PC-9 (cell line): ENCODE data around the gene HIF1AN. TPM values are rescaled to one million over a fixed set of nuclear protein-coding genes. Genes with fewer than 3 reads are reported as not detected.

ENCODE experiments used
- BruUV-seq: library from RNA; stranded (reverse); fragments of 400-500 nt; replicated peaks from 2 replicates; lab custom pipeline; 2021; lab: Mats Ljungman, UMichigan
- CTCF ChIA-PET: fragments of 300-600 bp; sonication (Branson Sonifier 250); formaldehyde crosslinking; loops from one replicate; lab custom pipeline; 2022; ENCODE audit warnings: antibody characterized with exemption; lab: Charles Lee
- POLR2A ChIA-PET: fragments of 300-600 bp; sonication (Branson Sonifier 250); formaldehyde crosslinking; loops from one replicate; lab custom pipeline; 2022; ENCODE audit warnings: antibody characterized with exemption; ENCODE audit not compliant: unreplicated experiment; lab: Charles Lee
- DNase-seq, 2 experiments: peaks; one replicate each; pipeline versions ENCODE4 v3.0.0 to v3.0.0-alpha.2; 2015 to 2022; ENCODE audit warnings: mixed read lengths in 1 of 2
- H2AFZ ChIP-seq: fragments of 200-600 bp; sonication (generic); 2 replicates; pipeline ENCODE4 v1.8.1; 2017; ENCODE audit warnings: antibody characterized with exemption
- H3F3A ChIP-seq: fragments of 200-600 bp; sonication (generic); 2 replicates; pipeline ENCODE4 v1.8.1; 2017; ENCODE audit warnings: antibody characterized with exemption, mild to moderate bottlenecking, low read depth; ENCODE audit not compliant: insufficient read depth
- H3K27ac ChIP-seq: fragments of 200-600 bp; sonication (generic); 2 replicates; pipeline ENCODE4 v1.6.1; 2016; ENCODE audit warnings: mixed run types
- H3K27me3 ChIP-seq: fragments of 200-600 bp; sonication (generic); 2 replicates; pipeline ENCODE4 v1.6.1; 2016; ENCODE audit warnings: low read depth, mixed run types; ENCODE audit not compliant: insufficient read depth
- H3K36me3 ChIP-seq: fragments of 200-600 bp; sonication (generic); 2 replicates; pipeline ENCODE4 v1.6.1; 2016; ENCODE audit warnings: low read depth, mixed run types
- H3K4me1 ChIP-seq: fragments of 200-600 bp; sonication (generic); replicated peaks from 2 replicates; pipeline ENCODE4 v1.6.1; 2016; ENCODE audit warnings: mixed run types; ENCODE audit not compliant: insufficient read depth
- H3K4me2 ChIP-seq: fragments of 200-600 bp; sonication (generic); 2 replicates; pipeline ENCODE4 v1.6.1; 2017; ENCODE audit warnings: mixed run types
- H3K4me3 ChIP-seq: fragments of 200-600 bp; sonication (generic); 2 replicates; pipeline ENCODE4 v1.6.1; 2016; ENCODE audit warnings: mixed run types
- H3K79me2 ChIP-seq: fragments of 200-600 bp; sonication (generic); 2 replicates; pipeline ENCODE4 v1.6.1; 2017; ENCODE audit warnings: low read depth, mixed run types
- H3K9me2 ChIP-seq: fragments of 200-600 bp; sonication (generic); 2 replicates; pipeline ENCODE4 v1.8.1; 2017; ENCODE audit warnings: mild to moderate bottlenecking; ENCODE audit not compliant: insufficient read depth
- H3K9me3 ChIP-seq: fragments of 200-600 bp; sonication (generic); 2 replicates; pipeline ENCODE4 v1.8.1; 2016; ENCODE audit warnings: low read depth; ENCODE audit not compliant: insufficient read depth
- H4K20me1 ChIP-seq: fragments of 200-600 bp; sonication (generic); 2 replicates; pipeline ENCODE4 v1.8.1; 2017; ENCODE audit not compliant: insufficient read depth
- EZH2 ChIP-seq: fragments of 200-600 bp; sonication (generic); IDR thresholded peaks from 2 replicates; pipeline ENCODE4 v1.8.0; 2017; ENCODE audit warnings: antibody characterized with exemption, low read depth
- intact Hi-C: fragments of 100-400 bp; cut with micrococcal nuclease; formaldehyde crosslinking; loops from one replicate; pipeline ENCODE4 v1.10.0; 2022; ENCODE audit not compliant: unreplicated experiment
- total RNA-seq: library from RNA; stranded (reverse); gene quantifications from 2 replicates; pipeline ENCODE4 v1.2.3, GENCODE V29; 2021
- TF ChIP-seq, protein P1 (sequence below): fragments of 200-600 bp; sonication (generic); conservative IDR thresholded peaks from 2 replicates; pipeline ENCODE4 v1.6.1; 2017; ENCODE audit warnings: mixed run types, antibody characterized with exemption, mild to moderate bottlenecking, moderate library complexity

HIF1AN gene
- total RNA-seq, 1 experiment from 2014 or later, result 42.0 TPM

GRCh38 chr10:100528123-100528886 lies 7.4 kb upstream of the HIF1AN start:
- H3K36me3 ChIP-seq, result no peaks in the 10 kb centered on the region
- DNase-seq, result no peak
- H3K9me3 ChIP-seq, result no peaks in the 10 kb centered on the region
- H3K79me2 ChIP-seq, result peaks cover 20% of the 10 kb centered on the region; the same call in 1 of the 2 replicates
- ChIA-PET CTCF (no interaction called here), POLR2A (no interaction called here)
- BruUV-seq, result TSS peak; percentile 46
- intact Hi-C loops, result no loop called here
- TF ChIP-seq, protein P1, sequence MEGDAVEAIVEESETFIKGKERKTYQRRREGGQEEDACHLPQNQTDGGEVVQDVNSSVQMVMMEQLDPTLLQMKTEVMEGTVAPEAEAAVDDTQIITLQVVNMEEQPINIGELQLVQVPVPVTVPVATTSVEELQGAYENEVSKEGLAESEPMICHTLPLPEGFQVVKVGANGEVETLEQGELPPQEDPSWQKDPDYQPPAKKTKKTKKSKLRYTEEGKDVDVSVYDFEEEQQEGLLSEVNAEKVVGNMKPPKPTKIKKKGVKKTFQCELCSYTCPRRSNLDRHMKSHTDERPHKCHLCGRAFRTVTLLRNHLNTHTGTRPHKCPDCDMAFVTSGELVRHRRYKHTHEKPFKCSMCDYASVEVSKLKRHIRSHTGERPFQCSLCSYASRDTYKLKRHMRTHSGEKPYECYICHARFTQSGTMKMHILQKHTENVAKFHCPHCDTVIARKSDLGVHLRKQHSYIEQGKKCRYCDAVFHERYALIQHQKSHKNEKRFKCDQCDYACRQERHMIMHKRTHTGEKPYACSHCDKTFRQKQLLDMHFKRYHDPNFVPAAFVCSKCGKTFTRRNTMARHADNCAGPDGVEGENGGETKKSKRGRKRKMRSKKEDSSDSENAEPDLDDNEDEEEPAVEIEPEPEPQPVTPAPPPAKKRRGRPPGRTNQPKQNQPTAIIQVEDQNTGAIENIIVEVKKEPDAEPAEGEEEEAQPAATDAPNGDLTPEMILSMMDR, result no peak
- H3K9me2 ChIP-seq, result no peaks in the 10 kb centered on the region
- H3K4me1 ChIP-seq, result 0 out of 2 replicates have a peak, but pooled peaks cover 12% of the 10 kb centered on the region
- peak overlapping the region; percentile 94 for H3K4me3 ChIP-seq
- H3F3A ChIP-seq, result no peaks in the 10 kb centered on the region
- no peaks in the 10 kb centered on the region for H4K20me1 ChIP-seq
- H2AFZ ChIP-seq, result 0 out of 2 replicates have a peak overlapping the region, but pooled peaks have one; percentile 97
- no peak overlapping the region for H3K27ac ChIP-seq
- H3K4me2 ChIP-seq, result peak overlapping the region; percentile 84
- H3K27me3 ChIP-seq, result no peaks in the 10 kb centered on the region

DNA sequence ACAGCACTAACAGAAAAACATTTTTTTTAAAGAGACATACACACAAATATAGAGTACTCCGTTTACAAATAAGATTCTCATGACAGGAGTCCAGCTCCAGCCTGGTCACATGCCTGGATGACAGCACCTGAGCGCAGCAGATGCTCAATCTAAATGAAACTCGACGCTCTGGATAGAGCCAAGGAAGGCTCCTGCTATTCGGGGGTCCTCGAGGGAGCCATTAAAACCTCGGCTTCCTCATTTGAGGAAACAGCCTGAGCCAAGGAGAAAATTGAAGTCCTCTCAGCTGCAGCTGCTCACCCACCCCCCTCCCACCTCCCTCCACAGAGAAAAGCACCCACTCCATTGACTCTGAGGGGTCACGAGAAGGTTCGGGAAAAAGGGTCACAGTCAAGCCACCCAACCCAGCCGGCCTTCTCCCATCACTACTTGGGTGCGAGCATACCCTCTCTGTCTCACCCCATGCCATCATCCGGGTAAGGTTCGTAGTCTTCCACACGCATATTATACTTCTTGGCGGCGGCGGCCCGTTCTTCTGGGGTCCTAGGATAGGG lies 6.7 kb upstream of the HIF1AN start:
- H3K9me2 ChIP-seq, result no peaks in the 10 kb centered on the region
- no peak overlapping the region for H3K27ac ChIP-seq
- H3K79me2 ChIP-seq, result peaks cover 20% of the 10 kb centered on the region; the same call in 1 of the 2 replicates
- H3F3A ChIP-seq, result no peaks in the 10 kb centered on the region
- H3K27me3 ChIP-seq, result no peaks in the 10 kb centered on the region
- DNase-seq, result no peak
- intact Hi-C loops, result no loop called here
- H3K36me3 ChIP-seq, result no peaks in the 10 kb centered on the region
- peak overlapping the region; percentile 94 for H3K4me3 ChIP-seq
- peak overlapping the region; percentile 84 for H3K4me2 ChIP-seq
- no peaks in the 10 kb centered on the region for H4K20me1 ChIP-seq
- H3K9me3 ChIP-seq, result no peaks in the 10 kb centered on the region
- no TSS peak for BruUV-seq
- TF ChIP-seq, protein P1, result no peak
- TF ChIP-seq EZH2, result no peak
- H2AFZ ChIP-seq, result peak overlapping the region; percentile 97
- ChIA-PET CTCF (no interaction called here), POLR2A (no interaction called here)
- 0 out of 2 replicates have a peak, but pooled peaks cover 12% of the 10 kb centered on the region for H3K4me1 ChIP-seq

- DNase-seq, result peak; percentile 37 to 59
These were observed 6.1 kb upstream of the HIF1AN start, which contains the start of gene NDUFB8 for GRCh38 chr10:100529475-100530298. TSS of gene NDUFB8 (minus strand) at chr10:100529871. CDS start at chr10:100529851, 20 bp downstream.

More at GRCh38 chr10:100529475-100530298, 6.1 kb upstream of the HIF1AN start, which contains the start of gene NDUFB8:
- no peaks in the 10 kb centered on the region for H3F3A ChIP-seq
- ChIA-PET CTCF (no interaction called here), POLR2A (no interaction called here)
- H3K4me2 ChIP-seq, result peak within 1 kb of the TSS; percentile 84
- intact Hi-C loops, result no loop called here
- no peaks in the 10 kb centered on the region for H3K9me2 ChIP-seq
- no peaks in the 10 kb centered on the region for H4K20me1 ChIP-seq
- H3K79me2 ChIP-seq, result peaks cover 20% of the 10 kb centered on the region; the same call in 1 of the 2 replicates
- H3K36me3 ChIP-seq, result no peaks in the 10 kb centered on the region
- peak within 1 kb of the TSS; percentile 94 for H3K4me3 ChIP-seq
- no TSS peak for BruUV-seq
- TF ChIP-seq, protein P1, result no peak
- TF ChIP-seq EZH2, result no peak
- H3K27me3 ChIP-seq, result no peaks in the 10 kb centered on the region
- H3K4me1 ChIP-seq, result 0 out of 2 replicates have a peak, but pooled peaks cover 12% of the 10 kb centered on the region
- H3K9me3 ChIP-seq, result no peaks in the 10 kb centered on the region
- peak within 1 kb of the TSS; percentile 97 for H2AFZ ChIP-seq
- H3K27ac ChIP-seq, result no peak within 1 kb of the TSS
